GM19455 (cell line): ENCODE data around the gene HLA-DPA1.
"Not testable (repeated sequence)": the region's sequence is repeated elsewhere in the genome, so short reads cannot be mapped to it uniquely, and the experiment has no call there.

Experiments used
- ATAC-seq: cut with Tn5 transposase; IDR thresholded peaks from one replicate; pipeline ENCODE4 v1.9.1; 2021; ENCODE audit not compliant: unreplicated experiment

The HLA-DPA1 gene

DNA sequence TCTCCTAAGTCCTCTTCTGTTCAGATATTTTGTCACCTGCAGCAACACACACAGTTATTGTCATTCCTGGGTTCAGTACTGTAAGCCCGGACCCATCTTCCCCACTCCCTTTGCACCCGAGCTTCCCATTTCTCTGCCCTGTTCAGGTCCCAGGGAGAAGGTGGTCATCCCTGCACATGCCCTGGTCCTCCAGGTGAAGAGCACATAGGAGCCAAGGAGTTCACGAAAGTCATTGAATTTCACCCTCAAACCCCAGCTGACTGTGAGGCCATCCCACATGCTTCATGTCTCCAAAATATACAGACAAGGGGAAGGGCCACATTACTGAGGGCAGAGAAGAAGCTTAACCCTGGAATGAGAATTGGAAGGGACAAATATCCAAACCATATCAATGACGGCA is 8.1 kb downstream of the HLA-DPA1 start:
- no peak for ATAC-seq

DNA sequence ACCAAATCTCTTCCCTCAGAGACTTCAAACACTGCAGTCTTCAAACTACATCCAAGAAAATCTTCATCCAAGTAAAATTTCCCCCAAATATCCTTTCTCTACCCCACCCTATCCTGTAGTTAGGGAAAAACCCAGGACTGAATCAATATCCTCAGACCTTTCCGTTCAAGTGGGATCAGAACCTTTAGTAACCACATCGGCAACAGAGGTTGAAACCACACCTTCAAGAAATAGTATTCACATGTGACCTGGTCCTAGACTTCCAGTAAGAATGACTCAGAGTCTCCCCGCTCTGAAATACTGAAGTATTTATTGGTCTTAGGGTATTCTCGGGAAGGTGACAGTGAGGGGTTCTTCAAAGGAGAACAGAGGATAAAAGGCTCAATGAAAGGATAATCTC is 8.7 kb downstream of the HLA-DPA1 start:
- ATAC-seq: no peak

- not testable (repeated sequence) for ATAC-seq
Observed at GRCh38 chr6:33063435-33063834, 10.0 kb downstream of the HLA-DPA1 start.

- ATAC-seq: no peak
Observed at GRCh38 chr6:33061987-33062386, 11.5 kb downstream of the HLA-DPA1 start.

DNA sequence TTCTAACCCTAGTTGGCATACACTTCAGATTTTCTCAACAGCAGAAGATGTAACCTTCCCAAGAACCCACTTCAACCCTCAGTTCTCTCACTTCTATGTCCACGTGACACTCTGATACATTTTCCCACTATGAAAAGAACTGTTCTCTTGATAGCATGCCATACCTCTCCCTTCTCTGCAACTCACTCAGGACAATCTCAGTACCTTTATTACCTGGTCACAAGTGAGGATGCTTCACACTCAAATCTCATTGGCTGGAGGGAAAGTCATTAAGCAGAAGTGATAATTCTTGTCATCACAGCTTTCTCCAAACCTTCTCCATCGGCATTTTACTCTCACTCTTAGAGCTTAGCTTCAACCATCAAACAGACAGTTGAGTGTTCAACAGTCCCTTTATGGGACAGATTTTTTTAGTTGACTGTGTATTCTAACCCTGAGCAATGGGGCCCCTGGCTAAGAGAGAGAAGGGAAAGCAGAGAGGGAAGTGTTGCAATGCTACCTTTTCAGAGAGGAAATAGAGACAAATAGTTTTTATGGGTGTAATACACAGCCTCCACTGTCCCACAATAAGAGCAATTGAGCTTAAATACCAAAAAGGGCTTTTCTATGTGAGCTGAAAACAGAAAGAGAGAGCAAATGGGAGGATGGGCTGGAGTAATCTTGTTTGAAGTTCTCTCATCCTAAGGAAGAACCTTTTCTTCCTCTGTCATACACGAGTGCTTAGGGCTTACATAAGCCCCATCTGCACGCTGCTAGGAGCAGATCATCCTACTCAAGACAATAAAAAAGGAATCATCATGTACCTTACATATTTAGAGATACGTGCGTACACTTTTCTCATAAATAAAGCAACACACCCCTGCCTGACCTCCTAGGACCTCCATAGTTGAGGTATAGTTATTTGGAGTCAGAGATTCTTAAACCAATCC is 16.0 kb downstream of the HLA-DPA1 start:
- ATAC-seq: no peak

- ATAC-seq: no peak
Observed at GRCh38 chr6:33053230-33053629, 20.2 kb downstream of the HLA-DPA1 start.

DNA sequence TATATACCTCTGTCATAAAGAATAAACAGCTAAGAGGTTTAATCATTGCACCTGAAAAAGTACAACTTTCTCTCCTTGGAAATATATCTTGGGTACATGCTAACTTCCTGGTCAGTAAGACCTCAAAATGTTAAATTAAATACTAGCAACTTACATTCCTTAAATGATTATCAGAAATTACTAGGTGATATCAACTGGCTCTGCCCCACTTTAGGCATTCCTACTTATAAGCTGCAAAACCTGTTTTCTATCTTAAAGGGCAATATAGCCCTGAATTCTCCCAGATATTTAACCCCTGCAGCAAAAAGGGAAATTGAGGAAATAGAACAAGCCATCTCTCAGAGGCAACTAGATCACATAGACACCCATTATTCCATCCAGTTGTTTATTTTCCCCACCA is 20.8 kb downstream of the HLA-DPA1 start:
- no peak for ATAC-seq

DNA sequence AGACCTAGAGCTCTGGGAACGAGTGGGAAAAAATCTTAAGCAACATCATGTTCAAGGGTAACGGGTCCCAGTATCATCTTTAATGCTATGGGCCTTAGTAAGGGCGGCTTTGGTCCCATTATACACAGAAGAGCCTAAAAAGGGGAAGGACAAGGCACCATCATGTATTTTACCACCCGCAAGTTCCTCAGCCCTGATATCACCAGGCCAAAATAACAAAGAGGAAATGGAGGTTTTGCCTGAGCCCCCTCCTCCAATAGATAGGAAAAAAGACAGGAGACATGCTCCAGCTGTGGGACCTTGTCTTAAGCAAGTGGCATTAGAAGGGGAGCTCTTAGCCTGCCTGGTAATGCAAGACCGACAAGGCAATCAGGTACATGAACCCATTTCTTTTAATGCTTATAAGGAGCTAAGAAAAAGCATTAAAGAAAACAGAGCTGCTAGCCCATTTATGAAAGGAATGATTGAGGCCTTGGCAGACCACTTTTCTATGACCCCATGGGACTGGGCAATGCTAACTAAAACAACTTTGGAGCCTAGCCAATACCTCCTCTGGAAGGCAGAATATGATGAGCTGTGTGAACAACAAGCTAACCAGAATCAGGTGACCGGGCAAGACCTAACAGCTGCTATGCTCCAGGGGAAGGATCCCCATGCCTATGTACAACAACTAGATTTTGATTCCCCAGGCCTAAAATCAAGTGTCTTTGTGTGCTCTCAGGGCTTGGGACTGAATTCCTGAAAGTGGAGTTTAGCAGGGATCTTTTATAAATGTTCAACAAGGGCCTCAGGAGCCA is 23.2 kb downstream of the HLA-DPA1 start:
- no peak for ATAC-seq

- no peak for ATAC-seq
Observed at GRCh38 chr6:33049323-33050013, 24.0 kb downstream of the HLA-DPA1 start.

DNA sequence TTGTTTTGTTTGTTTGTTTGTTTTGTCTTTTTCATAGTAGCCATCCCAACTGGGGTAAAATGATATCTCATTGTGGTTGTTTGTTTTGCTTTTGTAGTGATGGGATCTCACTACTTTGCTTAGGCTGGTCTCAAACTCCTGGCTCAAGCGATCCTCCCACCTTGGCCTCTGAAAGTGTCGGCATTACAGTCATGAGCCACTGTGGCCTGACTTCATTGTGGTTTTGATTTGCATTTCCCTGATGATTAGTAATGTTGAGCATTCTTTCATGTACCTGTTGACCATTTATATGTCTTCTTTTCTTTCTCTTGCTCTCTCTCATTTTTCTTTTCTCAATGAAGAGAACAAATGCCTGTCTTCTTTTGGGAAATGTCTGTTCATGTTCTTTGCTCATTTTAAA is 33.3 kb downstream of the HLA-DPA1 start:
- no peak for ATAC-seq

DNA sequence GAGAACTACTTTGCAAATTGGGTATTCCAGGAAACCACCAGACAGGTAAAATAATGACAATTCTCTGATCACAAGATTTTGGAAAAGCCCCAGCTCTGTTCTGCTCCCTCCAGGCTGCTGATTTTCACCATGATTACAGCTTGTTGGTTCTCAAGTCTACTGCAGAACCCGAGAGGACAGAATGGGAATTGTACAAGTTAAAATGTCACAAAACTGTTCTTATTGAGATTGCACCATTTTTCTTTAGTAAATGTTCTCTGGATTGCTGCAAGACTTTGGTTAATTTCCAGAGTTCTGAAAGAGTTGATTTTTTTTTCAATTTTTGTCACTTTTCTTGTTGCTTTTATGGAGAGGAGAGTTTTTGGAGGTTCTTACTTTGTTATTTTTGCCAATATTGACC is 36.9 kb downstream of the HLA-DPA1 start:
- ATAC-seq: no peak

DNA sequence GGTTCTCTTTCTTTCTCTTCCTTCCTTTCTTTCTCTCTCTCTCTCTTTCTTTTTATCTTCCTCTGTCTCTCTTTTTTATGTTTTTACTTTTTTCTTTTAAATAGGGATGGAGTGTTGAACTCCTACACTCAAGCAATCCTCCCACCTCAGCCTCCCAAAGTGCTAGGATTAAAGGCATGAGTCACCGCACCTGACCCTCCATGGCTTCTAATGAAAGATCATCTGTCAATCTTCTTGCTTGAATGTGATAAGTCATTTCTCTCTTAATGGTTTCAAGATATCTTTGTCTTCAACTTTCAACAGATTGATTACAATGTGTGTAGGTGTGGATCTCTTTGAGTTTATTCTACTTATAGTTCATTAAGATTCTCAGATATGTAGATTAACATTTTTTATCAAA is 38.9 kb downstream of the HLA-DPA1 start:
- ATAC-seq: no peak

GRCh38 chr6:33030245-33030644 is 43.2 kb downstream of the HLA-DPA1 start:
- ATAC-seq: no peak

DNA sequence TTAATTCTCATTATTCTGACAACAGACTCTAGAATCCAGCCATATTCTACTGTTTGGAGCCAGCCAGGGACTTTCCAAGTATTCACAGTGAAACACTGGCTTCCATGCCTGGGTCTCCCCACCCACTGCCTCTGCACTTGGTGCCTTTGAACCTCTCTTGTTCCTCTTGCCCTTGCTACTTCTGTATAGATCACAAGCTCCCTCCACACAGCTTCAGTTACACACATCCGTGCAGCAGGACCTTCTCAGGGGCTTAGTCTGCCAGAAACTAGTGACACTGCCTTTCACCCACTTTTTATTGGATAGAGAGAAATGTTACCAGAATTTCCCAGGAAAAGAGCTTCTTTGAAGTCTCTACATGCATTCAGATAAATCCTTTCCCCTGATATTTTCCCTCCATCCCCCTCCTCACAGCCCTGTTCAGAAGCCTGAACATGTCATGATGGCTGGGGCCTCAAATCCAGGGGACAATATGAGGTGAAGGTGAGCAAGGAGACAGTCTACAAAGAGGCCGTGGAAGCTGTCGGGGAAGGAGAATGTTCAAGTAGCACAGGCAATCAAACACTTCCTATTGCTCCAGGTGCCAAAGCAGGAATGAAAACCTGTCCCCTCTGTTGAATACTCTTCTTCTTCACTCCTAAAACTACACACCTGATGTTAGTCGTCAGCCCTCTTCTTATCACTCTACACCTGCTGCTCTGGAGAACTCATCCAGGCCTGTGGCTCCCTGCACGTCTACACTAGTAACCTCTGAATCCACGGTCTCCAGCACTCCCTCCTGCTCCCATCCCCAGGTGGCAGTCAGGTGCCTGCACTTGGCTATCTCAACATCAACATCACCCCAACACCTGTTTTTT is 43.9 kb downstream of the HLA-DPA1 start:
- no peak for ATAC-seq

DNA sequence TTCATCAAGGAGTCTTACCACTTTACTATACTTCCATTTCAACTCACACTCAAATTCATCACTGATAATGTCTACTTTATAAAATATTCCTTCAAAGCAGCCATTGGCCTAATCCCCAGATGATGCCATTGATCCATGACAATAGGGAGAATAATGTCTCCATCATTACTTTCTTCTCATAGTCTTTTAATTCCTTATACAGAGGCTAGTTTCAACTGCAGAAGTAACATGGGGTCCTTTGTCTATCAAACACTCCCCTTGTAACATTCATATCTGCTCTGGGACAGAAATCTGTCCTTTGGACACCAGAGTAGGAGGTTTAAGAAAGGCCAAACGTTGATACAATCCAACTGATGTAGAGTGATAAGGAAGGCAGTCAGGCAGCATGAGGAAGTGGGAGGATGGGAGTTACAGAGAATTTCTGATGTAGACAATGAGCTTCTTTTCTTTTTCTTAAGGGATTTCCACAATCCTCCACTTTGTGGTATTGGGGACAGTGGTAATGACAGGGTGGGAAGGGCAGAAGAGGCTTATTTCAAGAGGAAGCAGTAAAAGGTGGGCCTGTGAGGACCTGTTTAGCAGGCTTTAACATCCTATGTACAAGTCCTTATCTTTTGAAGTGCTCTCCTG is 45.1 kb downstream of the HLA-DPA1 start:
- ATAC-seq: no peak

DNA sequence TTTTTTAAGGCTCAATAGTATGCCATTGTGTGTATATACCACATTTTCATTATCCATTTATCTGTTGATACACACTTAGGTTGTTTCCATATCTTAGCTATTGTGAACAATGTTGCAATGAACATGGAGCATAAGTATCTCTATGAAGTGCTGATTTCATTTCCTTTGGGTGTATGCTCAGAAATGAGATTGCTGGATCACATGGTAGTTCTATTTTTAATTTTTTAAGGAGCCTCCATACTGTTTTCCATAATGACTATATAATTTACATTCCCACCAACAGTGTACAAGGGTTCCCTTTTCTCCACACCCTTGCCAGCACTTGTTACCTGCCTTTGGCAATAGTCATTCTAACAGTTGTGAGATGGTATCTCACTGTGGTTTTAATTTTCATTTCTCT is 48.9 kb downstream of the HLA-DPA1 start:
- no peak for ATAC-seq

DNA sequence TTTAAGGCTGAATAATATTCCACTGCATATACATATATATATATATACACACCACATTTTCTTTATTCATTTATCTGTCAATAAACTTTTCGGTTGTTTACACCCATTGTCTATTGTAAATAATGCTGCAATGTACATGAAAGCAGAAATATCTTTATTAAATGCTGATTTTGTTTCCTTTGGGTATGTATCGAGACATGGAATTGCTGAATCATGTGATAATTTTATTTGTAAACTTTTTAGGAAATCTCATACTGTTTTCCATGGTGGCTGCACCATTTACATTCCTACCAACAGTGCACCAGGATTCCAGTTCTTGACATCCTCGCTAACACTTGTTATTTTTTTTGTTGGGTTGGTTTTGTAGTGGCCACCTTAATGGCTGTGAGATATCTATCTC is 49.9 kb downstream of the HLA-DPA1 start:
- ATAC-seq: no peak

DNA sequence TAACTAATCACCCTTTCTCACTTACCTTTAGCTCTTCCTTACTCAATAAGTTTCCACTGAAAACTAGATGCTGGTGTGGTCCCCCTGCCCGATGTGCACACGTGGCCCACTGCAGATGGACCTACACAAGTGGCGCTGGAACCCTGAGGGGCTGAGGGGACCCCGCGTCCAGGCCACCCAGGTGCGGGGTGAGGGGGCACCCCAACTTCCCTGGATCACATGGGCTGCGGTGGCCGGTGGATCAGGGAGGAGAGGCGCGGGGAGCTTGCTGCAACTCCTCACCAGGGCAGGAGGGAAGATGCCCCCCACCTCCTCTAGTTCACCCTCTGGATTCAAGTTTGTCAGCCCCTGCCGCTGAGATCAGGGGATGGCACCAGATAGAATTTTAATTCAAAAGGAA is 51.5 kb downstream of the HLA-DPA1 start:
- ATAC-seq: no peak

DNA sequence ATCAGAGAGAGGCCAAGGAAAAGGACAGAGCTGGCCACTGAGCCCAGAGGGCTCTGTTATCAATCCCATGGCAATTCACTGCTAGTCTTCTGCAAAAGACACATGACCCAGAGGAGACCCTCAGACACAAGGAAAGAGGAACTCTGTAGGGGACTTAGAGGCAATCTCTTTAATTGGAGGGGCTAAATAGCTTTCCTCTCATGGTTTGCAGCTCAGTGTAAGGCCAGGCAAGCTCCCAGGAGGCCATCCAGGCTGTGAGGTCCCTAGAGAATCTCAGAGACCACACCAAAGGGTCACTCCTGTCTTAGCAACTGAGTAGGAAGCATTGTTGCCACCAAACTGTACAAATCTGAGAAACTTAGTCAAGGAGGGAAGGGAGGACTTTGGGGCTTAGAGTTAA is 54.1 kb downstream of the HLA-DPA1 start:
- no peak for ATAC-seq

DNA sequence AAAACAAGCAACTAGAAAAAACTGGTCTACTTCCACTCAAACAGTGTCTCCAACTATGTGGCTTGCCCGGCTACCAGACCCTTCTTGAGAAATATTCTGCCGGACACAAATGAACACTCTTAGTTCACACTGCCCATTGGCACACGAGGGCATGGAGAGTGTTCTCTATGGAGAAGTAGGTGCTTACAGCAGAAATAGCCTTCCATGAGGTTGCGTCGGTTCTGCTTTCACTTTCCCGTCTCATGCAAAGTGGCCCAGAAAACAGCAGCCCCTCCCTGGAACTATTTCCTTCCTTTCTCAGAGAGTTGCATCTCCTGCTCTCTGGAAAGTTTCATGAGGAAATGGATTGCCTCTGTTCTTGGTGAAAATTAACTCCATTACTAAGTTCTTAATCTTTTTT is 54.5 kb downstream of the HLA-DPA1 start:
- no peak for ATAC-seq
